Measurements from ENCODE around the gene CDKAL1.
"Not testable (repeated sequence)": the region's sequence is repeated elsewhere in the genome, so short reads cannot be mapped to it uniquely, and the experiment has no call there.

Gene CDKAL1

DNA sequence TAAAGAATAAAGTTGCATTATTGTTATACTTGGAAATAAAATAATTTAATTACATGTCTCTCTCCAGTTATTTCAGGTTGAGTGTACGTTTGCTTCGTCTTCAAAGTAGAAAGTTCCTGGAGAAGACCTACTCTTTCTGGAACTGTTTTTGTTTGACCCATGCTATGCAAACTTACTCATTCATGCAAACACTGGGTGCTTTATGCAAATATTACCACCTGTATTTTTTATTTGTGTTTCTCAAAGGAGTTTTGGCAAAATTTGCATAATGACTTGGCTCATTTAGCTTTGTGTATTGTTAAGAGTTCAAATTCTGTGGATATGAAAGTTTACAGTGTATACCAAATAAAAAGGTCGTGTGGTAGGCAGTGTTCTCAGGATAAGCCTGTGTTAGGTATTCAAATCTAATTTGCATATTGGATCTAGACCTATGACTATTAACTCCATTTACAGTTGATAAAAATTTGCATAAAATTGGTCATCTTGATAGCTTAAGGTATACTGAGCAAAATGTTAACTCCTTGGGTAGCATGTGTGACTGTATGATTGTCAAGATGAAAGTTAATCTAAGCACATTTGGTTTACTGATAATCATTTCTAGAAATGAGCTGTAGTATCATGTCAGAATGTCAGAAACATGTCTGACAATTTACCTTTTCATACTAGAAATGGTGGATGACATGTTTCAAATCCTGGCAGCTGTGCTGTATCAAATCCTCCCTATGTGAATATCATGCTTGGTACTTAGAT is 65.2 kb downstream of the CDKAL1 start:
- DNase-seq = no peak

DNA sequence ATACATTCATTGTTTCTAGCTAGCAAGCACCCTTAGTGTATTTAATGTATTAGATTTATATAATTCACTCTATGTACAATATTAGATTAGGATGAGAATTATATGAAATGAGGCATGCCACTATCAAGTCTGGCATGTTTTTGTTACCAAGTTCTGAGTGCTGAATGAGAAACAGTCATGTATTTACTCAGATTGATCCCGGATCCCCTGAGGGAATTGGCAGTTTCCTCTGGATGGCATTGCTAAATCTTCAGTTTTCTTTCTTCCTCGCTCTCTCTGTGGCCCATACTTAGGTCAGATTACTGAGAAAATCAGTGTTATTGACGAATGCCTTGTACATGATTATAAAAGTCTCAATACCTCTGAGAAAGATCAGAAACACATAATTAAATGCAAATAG is 66.6 kb downstream of the CDKAL1 start:
- no peak for DNase-seq

DNA sequence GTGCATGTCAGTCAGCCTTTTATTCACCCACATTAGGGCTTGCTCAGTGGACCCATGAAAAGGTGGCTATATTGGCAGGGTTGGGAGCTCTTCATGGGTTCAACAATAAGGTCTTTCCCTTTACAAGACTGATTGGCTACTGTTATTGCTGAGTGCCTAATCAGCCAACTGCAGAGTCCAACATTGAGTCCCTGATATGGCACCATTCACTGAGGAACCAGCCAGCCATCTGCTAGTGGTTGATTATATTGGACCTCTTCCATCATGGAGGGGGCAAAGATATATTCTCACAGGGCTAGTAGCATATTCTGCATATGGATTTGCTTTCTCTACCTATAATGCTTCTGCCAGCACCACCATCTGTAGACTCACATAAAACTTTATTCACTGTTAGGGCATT is 69.9 kb downstream of the CDKAL1 start:
- DNase-seq = no peak

DNA sequence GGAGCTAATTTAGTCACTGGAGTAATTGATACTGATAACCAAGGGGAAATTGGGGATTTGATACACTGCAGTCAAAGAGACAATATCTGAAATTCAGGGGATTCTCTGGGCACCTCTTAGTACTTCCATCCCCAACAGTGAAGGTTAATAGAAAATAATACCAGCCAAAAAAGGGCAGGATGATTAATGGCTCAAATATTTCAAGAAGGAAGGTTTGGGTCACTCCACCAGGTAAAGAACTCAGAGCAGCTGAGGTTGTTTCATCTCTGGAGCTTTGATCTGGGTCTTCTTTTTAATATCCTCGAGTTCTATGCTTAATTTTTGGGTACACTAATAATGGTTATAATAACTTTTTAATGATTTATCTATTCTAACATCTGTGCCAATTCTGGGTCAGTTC is 70.8 kb downstream of the CDKAL1 start:
- DNase-seq = no peak

DNA sequence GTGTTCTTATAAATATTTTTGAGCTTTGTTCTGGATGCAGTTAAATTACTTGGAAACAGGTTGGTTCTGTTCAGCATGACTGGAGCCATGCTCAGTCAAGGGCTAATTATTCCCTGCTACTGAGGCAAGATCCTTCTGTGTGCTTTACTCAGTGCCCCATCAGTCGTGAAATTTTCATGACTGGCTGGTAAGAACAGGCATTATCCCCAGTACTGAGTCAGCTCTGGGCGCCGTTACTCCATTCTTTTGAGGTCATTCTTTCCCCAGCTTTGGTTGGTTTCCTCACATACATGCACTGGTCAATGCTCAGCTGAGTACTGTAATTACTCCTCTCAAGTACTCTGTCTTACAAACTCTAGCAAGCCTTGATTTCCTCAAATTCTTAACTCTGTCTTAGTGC is 71.3 kb downstream of the CDKAL1 start:
- no peak for DNase-seq

DNA sequence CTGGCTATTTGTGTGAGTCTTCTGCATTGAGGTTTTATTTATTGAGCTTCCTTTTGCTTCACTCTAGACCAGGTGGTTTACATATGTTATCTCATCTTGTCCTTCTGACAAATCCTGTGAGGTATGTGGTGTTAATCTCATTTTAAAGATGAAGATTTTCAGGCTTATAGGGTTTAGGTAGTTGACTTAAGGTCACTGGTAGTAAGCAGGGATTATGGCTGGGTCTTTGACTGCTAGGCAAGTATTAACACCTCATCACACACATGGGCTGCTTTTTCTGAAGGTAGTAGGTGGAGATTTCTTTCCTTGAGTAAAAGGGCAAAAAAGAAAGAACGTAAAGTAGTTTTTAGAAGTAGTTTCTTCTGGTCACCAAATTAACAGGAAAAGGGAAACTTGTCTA is 72.6 kb downstream of the CDKAL1 start:
- no peak for DNase-seq

DNA sequence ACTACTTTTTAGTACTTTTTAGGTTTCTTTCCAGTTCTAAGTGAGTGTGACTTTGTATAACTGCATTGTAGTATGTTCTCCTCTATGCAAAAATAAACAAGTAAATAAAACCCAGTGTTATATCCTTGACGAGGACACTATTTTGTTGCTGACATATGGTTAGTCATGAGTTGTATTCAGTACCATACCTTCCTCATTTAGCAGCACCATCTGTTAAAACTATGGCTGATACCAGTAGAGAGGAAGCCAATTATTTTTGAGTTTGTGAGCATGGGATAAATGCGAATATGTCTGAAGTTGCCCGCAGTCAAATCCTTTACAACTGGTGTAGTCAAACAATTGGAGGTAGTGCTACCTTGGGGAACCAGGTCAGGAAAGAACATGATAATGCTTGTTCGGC is 74.1 kb downstream of the CDKAL1 start:
- DNase-seq = no peak

DNA sequence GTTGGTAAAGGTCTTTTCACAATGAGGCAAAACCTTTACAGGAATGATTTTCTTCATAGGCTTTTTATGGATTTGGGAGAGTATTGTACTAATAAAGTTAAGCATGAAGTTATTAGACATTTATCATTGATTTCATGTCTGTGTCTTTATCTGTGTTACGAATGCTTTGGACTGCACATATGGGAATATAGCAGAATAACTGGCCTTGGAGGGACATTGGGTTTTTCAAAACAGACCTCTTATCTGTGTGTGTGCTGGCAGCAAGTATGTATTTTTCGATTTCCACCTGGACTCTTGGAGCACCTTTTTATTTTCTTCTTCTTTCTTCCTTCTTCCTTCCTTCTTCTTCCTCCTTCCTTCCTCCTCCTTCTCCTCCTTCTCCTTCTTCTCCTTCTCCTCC is 74.6 kb downstream of the CDKAL1 start:
- DNase-seq = no peak

DNA sequence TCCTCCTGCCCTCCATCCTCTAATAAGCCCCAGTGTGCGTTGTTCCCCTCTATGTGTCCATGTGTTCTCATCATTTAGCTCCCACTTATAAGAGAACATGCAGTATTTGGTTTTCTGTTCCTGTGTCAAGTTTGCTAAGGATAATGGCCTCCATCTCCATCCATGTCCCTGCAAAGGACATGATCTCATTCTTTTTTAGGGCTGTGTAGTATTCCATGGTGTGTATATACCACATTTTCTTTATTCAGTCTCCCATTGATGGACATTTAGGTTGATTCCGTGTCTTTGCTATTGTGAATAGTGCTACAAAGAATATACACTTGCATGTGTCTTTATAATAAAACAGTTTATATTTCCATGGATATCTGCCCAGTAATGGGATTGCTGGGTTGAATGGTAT is 75.7 kb downstream of the CDKAL1 start:
- not testable (repeated sequence) for DNase-seq

DNA sequence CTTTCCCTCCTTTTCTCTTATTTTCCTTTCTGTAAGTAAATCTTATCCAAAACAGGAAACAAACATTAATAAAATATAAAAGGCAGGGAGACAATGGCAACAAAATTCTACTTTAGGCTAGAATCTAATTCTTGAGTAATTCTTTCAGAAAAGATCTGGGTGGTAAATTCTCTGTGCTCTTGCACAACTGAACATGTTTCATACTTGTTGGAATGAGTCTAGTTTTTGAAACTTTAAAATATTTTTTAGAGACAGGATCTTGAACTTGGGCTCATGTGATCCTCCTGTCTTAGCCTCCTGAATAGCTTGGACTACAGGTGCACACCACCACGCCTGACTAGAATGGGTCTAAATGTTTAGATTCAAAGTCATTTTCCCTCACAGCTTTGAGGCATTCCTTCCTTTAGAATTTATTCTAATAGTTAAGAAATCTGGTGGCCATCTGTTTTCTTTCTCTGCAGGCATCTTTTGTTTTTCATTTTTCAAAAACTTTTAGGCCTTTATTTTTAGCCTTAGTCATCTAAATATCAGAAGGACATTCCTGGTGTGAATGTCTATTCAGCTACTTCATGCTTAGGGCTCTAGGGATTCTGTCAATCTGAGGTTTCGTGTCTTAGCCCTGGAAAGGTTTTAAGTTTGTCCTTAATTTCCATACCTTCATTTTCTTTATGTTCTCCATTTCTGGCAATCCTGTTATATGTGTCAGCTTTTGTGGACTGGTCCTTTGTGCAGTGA is 76.5 kb downstream of the CDKAL1 start:
- no peak for DNase-seq

DNA sequence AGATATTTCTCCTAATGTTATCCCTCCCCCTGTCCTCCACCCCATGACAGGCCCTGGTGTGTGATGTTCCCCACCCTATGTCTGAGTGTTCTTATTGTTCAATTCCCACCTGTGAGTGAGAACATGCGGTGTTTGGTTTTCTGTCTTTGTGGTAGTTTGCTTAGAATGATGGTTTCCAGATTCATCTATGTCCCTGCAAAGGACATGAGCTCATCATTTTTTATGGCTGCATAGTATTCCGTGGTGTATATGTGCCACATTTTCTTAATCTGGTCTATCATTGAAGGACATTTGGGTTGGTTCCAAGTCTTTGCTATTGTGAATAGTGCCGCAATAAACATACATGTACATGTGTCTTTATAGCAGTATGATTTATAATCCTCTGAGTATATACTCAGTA is 83.3 kb downstream of the CDKAL1 start:
- not testable (repeated sequence) for DNase-seq

DNA sequence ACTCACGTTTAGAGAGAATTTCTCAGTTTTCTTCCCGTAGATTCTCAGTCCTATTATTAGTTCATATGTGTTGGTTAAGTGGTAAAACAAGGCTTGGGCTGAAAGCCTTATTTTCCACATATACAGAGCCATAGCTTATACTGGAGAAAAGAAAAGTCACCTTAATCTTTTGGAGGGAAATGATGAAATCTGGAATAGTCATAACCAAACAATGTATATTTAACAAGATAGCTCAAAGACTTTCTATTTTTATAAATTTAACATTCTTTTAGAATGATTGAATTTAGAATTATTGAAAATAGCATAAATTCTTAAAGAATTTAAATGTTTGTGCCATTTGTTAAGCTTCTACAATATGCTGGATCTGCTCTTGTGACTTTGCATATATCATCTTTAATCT is 85.8 kb downstream of the CDKAL1 start:
- DNase-seq = no peak

DNA sequence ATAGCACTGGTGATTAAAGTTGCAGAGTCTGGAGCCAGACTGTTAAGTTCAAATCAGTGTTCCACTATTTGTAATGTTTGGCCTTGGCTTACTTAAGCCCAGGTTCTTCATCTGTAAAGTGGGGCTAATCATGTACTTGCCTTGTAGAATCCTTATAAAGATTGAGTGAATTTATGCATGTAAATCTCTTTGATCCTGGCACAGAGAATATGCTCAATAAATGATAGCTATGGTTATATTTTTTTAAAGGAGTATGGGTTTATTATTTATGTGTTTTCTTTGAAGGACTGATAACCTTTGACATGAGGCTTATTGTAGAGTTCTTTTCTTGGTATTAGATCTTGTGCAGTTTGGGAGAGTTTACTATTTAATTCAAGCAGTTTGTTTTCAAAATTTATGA is 89.5 kb downstream of the CDKAL1 start:
- DNase-seq = no peak

DNA sequence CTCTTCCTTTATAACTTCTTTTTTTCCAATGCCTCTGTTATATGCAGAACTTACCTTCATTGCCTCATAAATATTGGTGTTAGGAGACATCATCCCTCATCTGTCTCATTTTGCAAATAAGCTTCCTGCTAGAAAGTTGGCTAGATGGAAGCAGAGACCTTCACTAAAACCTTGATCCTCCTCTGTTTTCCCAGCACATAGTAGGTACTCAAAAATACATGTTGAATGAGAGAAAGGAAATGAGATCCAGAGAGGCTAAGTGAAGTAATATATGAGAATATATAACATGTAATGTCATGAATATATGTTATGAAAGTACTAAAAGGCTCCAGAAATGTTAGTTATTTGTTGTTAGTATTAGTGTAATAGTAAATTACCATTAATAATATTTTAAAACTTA is 91.9 kb downstream of the CDKAL1 start:
- no peak for DNase-seq

DNA sequence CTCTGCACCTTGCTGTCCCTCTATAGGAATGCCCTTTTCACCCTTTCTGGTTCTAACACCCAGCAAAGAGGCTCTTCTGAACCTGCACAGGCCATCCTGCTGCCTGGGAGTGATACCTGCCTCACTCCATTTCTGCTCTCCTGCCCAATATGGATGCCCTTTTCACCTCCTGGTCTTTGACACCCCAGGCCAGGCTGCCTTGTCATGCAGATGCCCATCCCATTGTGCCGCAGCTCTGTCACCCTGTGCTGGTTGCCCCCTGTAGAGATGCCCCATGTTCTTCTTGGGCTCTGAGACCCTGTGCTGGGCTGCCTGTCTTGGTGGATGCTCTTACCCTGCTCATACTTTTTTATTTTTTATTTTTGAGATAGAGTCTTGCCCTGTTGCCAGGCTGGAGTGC is 95.3 kb downstream of the CDKAL1 start:
- DNase-seq = no peak

DNA sequence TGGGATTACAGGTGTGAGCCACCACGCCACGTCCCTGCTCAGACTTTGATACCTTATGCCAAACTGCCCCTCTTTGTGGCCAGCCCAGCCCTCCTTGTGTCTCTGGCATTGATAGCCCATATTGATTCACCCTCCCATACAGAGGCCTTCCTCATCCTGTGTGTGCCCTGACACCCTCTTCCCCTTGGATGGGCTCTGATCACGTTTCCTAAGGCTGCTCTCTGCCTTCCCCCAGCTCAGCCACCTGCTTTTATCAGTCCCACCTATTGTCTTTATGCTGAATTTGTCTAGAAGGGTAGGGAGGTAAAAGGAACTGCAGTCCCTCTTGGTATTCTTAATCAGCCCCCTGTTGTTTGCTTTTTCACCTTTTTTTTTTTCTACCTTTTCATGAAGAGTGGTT is 95.9 kb downstream of the CDKAL1 start:
- no peak for DNase-seq

DNA sequence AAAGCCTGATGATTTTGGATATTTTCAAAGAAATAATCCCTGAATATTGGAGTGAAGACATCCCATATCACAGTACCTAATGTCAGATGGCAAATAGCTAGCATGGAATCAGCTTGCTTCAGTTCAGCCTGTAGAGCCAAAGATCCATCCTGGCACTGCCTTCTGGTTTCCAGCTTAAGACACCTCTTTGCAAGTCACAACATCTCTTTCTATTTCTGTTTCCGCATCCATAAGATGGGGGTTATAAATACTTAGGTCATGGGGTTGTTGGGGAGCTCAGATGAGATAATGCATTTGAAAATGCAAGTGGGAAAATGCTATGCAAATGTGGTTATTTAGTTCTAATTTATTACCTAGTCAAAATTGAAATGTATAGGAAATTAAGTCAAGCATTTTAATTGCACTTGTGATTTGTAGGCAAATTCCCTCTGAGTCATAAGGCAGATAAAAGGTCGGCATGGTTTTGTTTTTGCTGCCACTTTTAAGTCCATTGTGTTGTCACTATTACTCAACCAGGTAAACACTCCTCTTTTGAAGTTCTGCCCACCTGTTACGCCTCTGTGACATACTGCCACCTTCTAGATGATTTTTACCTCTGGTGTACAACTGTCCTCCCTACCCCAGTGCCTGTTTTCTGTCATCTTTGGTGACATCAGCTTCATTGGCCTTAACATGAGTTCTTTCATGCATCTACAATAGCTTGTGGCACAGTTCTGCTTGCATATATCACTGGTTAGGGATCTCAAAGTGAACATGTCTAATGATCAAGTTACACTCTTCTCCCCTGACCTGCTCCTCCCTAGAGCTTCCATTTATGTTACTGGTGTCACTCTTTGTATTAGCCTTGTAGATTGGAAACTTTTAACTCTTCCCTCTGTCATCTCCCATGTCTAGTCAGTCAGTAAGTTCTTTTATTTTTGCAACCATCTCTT is 96.6 kb downstream of the CDKAL1 start:
- DNase-seq = no peak

DNA sequence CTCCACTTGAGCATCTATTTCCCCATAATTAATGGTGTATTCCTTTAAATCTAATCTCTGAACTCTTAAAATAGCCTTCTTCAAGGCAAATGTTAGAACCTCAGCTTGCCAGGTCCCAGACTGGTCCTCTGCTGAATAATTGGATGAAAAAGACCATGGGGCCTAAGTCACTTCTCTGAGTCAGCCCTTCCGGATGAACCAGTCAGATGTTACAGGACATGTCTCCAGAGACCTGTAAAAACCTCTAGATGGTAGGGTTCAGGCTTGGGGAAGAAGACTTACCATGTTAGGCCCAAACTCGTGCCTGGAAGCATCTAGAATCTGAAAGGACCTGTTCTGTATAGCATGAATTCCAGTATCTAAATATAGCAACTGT is 97.3 kb downstream of the CDKAL1 start:
- DNase-seq = no peak

DNA sequence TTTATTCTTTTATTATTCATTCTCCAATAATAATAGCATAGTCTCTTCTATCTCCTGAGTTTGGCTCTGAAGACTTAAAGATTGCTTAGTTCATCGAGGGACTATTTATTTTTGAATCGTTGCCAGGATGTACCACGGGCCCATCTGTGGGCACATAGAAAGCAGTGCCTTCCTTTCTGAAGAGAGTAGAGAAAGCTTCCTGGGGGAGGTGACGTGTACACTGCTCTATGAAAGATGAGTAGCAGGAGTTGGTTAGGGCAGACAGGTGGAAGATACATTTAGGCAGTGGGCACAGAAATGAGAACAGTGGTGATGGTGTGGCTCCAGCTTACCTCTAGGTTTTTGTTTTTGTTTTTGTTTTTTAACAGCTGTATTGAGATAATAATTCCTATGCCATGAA is 98.4 kb downstream of the CDKAL1 start:
- no peak for DNase-seq

DNA sequence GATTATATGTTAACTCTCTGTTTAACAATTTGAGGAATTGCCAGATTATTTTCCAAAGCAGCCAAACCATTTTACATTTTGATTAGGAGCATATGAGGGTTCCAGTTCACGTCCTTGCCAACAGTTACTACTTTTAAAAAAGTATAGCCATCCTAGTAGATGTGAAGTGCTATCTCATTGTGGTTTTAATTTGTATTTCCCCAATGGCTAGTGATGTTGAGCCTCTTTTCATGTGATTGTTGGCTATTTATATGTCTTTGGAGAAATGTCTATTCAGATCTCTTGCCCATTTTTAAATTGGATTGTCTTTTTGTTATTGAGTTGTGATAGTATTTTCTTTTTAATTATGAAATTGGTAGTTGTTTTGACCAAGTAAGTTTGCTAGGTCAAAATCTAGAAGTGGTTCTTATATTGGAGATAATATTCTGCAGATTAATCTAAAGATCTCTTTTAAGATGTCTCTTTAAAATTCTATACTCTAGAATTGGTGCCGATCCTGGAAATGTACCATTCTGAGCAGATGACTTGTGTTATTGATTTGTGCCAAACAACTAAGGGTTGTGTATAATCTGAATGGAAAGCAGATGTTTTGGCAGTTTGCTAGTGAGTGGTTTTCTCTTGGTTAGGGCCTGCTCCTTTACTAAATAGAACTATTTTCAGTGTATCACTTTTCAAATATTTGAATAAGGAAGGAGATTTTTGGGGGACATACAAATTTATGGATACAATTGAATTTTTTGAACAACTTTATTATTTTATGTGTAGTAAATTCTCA is 99.5 kb downstream of the CDKAL1 start:
- DNase-seq = no peak

DNA sequence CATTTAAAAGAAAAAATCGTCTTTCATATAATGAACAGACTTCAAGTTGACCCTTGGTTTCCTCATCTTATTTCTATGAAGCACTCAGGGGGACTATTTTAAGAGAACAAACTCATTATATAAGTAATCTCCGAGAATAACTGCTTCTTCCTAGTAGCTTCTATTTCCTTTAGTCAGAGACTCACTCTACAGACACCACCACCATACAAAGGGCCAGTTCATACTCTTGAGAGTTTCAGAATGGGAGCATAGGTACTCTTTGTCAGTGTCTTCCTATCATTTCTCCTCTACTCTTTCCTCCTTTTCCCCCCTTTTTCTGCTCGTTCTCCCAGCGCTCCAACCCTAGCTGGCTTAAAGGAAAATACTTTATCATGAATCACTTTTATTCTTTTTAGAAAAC is 104.9 kb downstream of the CDKAL1 start:
- no peak for DNase-seq

DNA sequence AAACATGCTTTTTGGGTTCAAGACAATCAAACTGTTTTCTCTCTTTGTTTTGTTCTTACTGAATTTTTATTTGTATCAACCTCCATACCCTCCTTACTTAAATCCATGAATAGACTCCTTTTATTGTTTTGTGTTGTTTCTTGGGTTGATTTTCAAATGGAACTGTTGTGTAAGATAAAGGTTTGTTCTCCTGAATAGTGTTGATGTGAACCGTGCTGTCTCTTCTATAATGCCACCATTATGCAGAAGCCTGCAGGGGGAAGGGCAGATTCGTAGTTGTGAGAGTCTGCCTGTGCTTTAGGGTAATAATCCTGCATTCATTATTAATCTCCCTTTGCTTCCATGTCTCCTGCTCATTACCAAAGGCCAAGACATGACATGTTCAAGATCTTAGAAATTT is 105.9 kb downstream of the CDKAL1 start:
- no peak for DNase-seq

DNA sequence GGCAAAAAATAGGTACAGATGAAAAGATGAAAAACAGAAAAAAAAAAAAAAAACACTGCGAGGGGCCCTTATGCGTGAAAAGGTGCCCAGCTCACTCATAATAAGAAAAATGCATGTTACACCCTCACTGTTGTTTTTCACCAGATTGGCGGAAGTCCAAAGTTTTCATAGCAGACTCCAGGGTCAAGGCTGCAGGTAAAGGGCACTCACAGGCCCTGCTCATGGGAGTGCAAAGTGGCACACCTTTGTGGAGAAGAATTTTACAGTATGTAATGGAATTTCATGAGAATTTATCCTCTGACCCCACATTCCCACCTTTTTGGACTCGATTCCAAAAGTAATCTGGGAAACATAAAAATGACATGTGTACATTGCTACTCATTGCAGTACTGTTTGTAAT is 108.2 kb downstream of the CDKAL1 start:
- DNase-seq = no peak

All from NCI-H1930 (cell line).